Mammary epithelial cell (primary cell): ENCODE data around the gene CABLES1.
"Not testable (repeated sequence)": the region's sequence is repeated elsewhere in the genome, so short reads cannot be mapped to it uniquely, and the experiment has no call there.

Source experiments
- EZH2 ChIP-seq: IDR thresholded peaks from 2 replicates; pipeline ENCODE4 v1.6.1; 2012; ENCODE audit warnings: low read length, inconsistent platforms, borderline replicate concordance
- TF ChIP-seq, protein P1 (sequence below), 2 donors: IDR thresholded peaks in 1 of 2; conservative IDR thresholded peaks in 1 of 2; 2 replicates each; pipeline ENCODE4 v1.5.1; 2011 to 2012; ENCODE audit warnings: inconsistent platforms in 2 of 2, low read length in 2 of 2, mild to moderate bottlenecking in 2 of 2, control low read depth in 1 of 2, low read depth in 1 of 2; ENCODE audit not compliant: insufficient read depth in 1 of 2; ENCODE audit errors: extremely low read depth in 1 of 2

DNA sequence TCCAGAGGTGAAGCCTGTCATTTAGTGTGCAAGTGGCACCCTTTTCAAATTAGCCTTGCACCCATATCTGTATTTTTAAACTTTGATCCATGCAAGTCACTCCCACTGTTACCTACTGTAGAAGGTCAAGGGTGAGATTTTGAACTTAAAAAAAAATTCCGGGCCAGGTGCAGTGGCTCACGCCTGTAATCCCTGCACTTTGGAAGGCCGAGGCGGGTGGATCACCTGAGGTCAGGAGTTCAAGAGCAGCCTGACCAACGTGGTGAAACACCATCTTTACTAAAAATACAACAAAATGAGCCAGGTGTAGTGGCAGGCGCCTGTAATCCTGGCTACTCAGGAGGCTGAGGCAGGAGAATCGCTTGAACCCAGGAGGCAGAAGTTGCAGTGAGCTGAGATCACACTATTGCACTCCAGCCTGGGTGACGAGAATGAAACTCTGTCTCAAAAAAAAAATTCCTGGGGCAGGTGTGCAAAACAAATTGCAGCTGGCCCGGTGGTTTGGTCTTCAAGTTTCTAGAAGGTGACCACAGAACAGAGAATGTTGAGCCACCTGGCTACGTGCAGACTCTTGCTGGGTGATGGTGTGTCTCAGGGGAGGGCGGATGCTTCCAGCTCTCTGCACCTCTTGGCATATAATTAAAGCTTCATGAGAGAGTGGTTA, 106.7 kb downstream of the CABLES1 start:
- TF ChIP-seq, protein P1, sequence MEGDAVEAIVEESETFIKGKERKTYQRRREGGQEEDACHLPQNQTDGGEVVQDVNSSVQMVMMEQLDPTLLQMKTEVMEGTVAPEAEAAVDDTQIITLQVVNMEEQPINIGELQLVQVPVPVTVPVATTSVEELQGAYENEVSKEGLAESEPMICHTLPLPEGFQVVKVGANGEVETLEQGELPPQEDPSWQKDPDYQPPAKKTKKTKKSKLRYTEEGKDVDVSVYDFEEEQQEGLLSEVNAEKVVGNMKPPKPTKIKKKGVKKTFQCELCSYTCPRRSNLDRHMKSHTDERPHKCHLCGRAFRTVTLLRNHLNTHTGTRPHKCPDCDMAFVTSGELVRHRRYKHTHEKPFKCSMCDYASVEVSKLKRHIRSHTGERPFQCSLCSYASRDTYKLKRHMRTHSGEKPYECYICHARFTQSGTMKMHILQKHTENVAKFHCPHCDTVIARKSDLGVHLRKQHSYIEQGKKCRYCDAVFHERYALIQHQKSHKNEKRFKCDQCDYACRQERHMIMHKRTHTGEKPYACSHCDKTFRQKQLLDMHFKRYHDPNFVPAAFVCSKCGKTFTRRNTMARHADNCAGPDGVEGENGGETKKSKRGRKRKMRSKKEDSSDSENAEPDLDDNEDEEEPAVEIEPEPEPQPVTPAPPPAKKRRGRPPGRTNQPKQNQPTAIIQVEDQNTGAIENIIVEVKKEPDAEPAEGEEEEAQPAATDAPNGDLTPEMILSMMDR (conservative IDR thresholded peaks at IDR 0.05 in 1 of 2, IDR thresholded peaks at IDR 0.05 in 1 of 2; ENCODE audit: extremely low read depth in 1 of 2, insufficient read depth in 1 of 2, low read depth in 1 of 2, low read length in 2 of 2) = not testable (repeated sequence)
- TF ChIP-seq EZH2 = not testable (repeated sequence)
